MM.1S (cell line): Measurements from ENCODE around the gene GDNF.

Experiments used
- CTCF ChIP-seq: fragments of 300-600 bp; sonication (generic); IDR thresholded peaks from 2 replicates; pipeline ENCODE4 v1.5.1; 2016; ENCODE audit warnings: antibody characterized with exemption, low read length, mixed read lengths
- EZH2 ChIP-seq: fragments of 300-600 bp; sonication (generic); optimal IDR thresholded peaks from 2 replicates; pipeline ENCODE3; 2017; ENCODE audit warnings: low read depth, mild to moderate bottlenecking, antibody characterized with exemption, low read length, mixed read lengths

DNA sequence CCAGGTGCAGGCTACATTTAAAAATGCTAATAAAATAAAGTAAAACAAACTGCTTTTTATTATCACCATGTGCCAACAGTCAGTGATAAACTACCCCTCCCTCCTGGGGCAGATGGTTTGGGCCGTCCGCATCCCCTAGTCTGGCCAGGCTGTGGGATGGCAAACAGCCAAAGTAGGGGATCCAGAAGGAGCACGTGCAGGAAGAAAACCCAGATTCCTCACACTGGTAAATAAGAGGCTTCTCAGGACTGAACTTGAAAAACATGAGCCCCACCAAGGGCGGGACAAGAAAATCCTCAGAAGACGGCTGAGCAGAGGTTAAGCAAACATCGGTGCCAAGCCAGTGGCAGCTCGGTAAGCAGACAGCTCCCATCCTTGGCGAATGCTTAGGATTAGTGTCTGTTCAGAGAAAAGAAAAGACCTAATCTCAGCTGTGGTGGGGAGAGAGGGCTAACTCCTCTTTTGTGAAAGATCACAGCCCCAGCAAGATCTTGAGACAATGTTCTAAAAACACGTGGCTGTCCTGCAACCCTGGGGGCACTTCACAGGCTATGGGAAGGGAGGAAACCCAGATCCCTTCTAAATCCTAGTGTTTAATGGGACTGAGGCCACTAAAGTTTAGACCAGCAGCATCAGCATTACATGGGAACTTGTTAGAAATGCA is 46.5 kb upstream of the GDNF start:
- TF ChIP-seq CTCF (no peak), EZH2 (no peak)
